H1 (cell line): ENCODE data around the gene ASCL5. TPM values are rescaled to one million over a fixed set of nuclear protein-coding genes. Genes with fewer than 3 reads are reported as not detected.

Experiments
- BCL11A ChIP-seq, 2 experiments: IDR thresholded peaks; one replicate each; pipeline ENCODE4 v1.6.1; 2011; ENCODE audit warnings: low read depth in 2 of 2, low read length in 2 of 2, mild to moderate bottlenecking in 2 of 2
- CBX5 ChIP-seq: fragments of 300-800, 300-1000 bp; sonication (generic); IDR thresholded peaks from 2 replicates; pipeline ENCODE4 v1.7.1; 2016; ENCODE audit warnings: antibody characterized with exemption, low read length, low read depth
- USF2 ChIP-seq: IDR thresholded peaks from 2 replicates; pipeline ENCODE4 v1.6.1; 2011; ENCODE audit warnings: low read length, improper control_type of control experiment
- polyA plus RNA-seq, 7 experiments: library from polyadenylated mRNA; depleted of rRNA in 3 of 7; stranded (reverse) in 5 of 7; unstranded in 2 of 7; fragments of >200 nt in 5 of 7; fragments of 200-250 nt in 2 of 7; gene quantifications; 1 replicate in 5 of 7; 2 replicates in 1 of 7; 4 replicates in 1 of 7; pipeline versions ENCODE4 v1.2.1 to v1.2.3, GENCODE V29; 2011 to 2013; ENCODE audit warnings: missing spikeins in 2 of 7, mixed read lengths in 2 of 7
- total RNA-seq: library from RNA; stranded (reverse); fragmentation: NEBNext Ultra II Directional; extraction: Animal tissue kit (Norgen Biotek cat#: 25700); gene quantifications from 2 replicates; pipeline ENCODE4 v1.2.1, GENCODE V29; 2021

ASCL5 gene
- total and polyA plus RNA-seq, 2 of the 8 experiments (the other 6 are each of a cell fraction or from before 2014, with no cell fraction given): 0.29 to 0.41 TPM

- TF ChIP-seq BCL11A (IDR thresholded peaks at IDR 0.05; ENCODE audit: low read depth in 2 of 2, low read length in 2 of 2): no peak
- no peak for TF ChIP-seq USF2
- TF ChIP-seq CBX5: no peak
Observed at GRCh38 chr1:201131398-201131797, 4.4 kb upstream of the ASCL5 start (continued).
